CD4-positive, alpha-beta T cell treated with Interferon alpha-2 for 1 hour (primary cell): Measurements from ENCODE around the gene GRPEL2.

Source experiments
- DNase-seq, 2 donors: peaks; one replicate each; pipeline ENCODE4 v3.0.0-alpha.2; 2020 to 2022

GRPEL2 gene

GRCh38 chr5:149358294-149358651, 13.0 kb downstream of the GRPEL2 start:
- DNase-seq, result peak; percentile 20 to 54

GRCh38 chr5:149358868-149359495, 13.7 kb downstream of the GRPEL2 start:
- DNase-seq, result no peak

GRCh38 chr5:149360272-149360671, 15.0 kb downstream of the GRPEL2 start:
- DNase-seq, result no peak

GRCh38 chr5:149362541-149362940, 17.2 kb downstream of the GRPEL2 start:
- no peak for DNase-seq

- DNase-seq, result no peak
Measured at GRCh38 chr5:149363358-149363757, 18.1 kb downstream of the GRPEL2 start.

GRCh38 chr5:149363936-149364335, 18.6 kb downstream of the GRPEL2 start:
- DNase-seq, result no peak

GRCh38 chr5:149364719-149365118, 19.4 kb downstream of the GRPEL2 start:
- no peak for DNase-seq

- no peak for DNase-seq
Measured at GRCh38 chr5:149365418-149365817, 20.1 kb downstream of the GRPEL2 start.

GRCh38 chr5:149366169-149366729, 20.9 kb downstream of the GRPEL2 start:
- no peak for DNase-seq

- peak; percentile 48 to 62 for DNase-seq
Measured at GRCh38 chr5:149367249-149367971, 22.1 kb downstream of the GRPEL2 start.

GRCh38 chr5:149367972-149368645, 22.8 kb downstream of the GRPEL2 start:
- no peak for DNase-seq

- no peak for DNase-seq
Measured at GRCh38 chr5:149370878-149371277, 25.6 kb downstream of the GRPEL2 start.

- peak; percentile 63 to 76 for DNase-seq
Measured at GRCh38 chr5:149371296-149371962, 26.1 kb downstream of the GRPEL2 start.

GRCh38 chr5:149372076-149372795, 26.9 kb downstream of the GRPEL2 start:
- DNase-seq, result no peak

- no peak for DNase-seq
Measured at GRCh38 chr5:149372932-149373331, 27.6 kb downstream of the GRPEL2 start.

GRCh38 chr5:149374303-149374702, 29.0 kb downstream of the GRPEL2 start:
- no peak for DNase-seq

GRCh38 chr5:149374801-149375200, 29.5 kb downstream of the GRPEL2 start:
- no peak for DNase-seq

- no peak for DNase-seq
Measured at GRCh38 chr5:149375434-149375833, 30.1 kb downstream of the GRPEL2 start.

GRCh38 chr5:149376104-149376503, 30.8 kb downstream of the GRPEL2 start:
- no peak for DNase-seq

- DNase-seq, result no peak
Measured at GRCh38 chr5:149376711-149377447, 31.6 kb downstream of the GRPEL2 start.

- no peak for DNase-seq
Measured at GRCh38 chr5:149378241-149378820, 33.0 kb downstream of the GRPEL2 start.
